GM19328 (cell line): ENCODE measurements around the gene TSPEAR.
"Not testable (repeated sequence)": the region's sequence is repeated elsewhere in the genome, so short reads cannot be mapped to it uniquely, and the experiment has no call there.

Experiments
- ATAC-seq: cut with Tn5 transposase; IDR thresholded peaks from one replicate; pipeline ENCODE4 v1.9.1; 2021; ENCODE audit warnings: mild to moderate bottlenecking, moderate library complexity; ENCODE audit not compliant: unreplicated experiment

Gene TSPEAR

DNA sequence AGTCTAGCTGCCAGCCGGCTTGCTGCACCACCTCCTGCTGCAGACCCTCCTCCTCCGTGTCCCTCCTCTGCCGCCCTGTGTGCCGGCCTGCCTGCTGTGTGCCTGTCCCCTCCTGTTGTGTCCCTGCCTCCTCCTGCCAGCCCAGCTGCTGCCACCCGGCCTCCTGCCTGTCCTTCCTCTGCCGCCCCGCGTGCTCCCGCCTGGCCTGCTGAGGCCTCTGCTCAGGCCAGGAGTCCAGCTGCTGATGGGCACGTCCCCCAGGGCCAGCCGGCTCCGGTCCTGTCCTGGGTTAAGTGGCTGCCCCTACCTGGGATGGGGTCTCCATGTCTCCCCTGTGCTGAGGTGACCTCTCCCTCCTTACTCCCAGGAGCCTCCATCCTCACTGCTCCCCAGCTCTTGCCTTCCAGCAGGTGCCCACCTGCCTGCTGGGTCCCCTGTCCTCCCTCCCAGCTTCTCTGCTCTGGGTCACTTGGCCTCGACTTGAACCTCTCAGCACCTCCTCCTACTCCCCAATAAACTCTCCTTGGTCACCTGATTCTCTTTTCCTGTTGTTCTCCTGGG is 98.6 kb downstream of the TSPEAR start:
- no peak for ATAC-seq

DNA sequence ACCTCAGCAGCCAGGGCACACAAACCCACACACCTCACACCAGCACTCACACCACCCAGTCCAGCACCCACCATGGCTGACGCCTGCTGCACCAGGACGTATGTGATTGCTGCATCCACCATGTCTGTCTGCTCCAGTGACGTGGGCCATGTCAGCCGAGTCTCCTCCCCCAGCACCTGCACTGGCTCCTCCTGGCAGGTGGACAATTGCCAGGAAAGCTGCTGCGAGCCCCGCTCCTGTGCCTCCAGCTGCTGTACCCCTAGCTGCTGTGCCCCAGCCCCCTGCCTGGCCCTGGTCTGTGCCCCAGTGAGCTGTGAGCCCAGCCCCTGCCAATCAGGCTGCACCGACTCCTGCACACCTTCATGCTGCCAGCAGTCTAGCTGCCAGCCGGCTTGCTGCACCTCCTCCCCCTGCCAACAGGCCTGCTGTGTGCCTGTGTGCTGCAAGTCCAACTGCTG is 99.3 kb downstream of the TSPEAR start, which contains the start of gene KRTAP10-8:
KRTAP10-8 (plus strand) TSS at position 51 of the 458 bp plus-strand sequence; CDS start at position 73, 22 bp downstream.
- no peak for ATAC-seq

DNA sequence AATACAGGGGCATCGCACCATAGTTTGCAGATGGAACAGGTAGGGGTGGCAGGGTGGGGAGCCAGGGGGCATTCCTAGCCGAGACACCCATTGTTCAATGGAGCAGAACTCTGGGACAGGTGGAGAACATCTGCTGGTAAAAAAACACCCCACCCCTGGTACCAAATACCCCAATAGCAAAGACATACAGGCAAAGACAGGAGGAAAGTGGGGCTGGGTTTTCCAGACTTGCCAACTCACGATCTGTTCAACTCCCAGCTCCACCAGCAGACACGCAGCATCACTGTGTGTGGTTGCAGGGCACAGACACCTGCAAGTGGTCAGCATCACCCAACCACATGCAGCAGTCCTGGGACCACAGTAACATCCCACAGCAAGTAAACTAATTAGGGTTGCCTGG is 99.8 kb downstream of the TSPEAR start:
- no peak for ATAC-seq

DNA sequence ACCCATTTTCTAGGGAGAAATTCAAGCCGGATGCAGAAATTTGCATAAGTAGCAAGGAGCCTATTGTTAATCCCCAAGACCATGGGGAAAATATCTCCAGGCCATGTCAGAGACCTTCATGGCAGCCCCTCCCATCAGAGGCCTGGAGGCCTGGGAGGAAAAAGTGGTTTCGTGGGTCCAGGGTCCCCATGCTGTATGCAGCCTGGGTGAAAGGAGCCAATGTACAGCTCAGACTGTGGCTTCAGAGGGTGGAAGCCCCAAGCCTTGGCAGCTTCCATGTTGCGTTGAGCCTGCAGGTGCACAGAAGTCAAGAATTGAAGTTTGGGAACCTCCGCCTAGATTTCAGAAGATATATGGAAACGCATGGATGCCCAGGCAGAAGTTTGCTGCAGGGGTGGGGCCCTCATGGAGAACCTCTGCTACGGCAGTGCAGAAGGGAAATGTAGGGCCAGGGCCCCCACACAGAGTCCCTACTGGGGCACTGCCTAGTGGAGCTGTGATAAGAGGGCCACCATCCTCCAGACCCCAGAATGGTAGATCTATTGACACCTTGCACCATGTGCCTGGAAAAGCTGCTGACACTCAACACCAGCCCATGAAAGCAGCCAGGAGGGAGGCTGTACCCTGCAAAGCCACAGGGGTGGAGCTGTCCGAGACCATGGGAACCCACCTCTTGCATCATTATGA is 101.1 kb downstream of the TSPEAR start:
- not testable (repeated sequence) for ATAC-seq

DNA sequence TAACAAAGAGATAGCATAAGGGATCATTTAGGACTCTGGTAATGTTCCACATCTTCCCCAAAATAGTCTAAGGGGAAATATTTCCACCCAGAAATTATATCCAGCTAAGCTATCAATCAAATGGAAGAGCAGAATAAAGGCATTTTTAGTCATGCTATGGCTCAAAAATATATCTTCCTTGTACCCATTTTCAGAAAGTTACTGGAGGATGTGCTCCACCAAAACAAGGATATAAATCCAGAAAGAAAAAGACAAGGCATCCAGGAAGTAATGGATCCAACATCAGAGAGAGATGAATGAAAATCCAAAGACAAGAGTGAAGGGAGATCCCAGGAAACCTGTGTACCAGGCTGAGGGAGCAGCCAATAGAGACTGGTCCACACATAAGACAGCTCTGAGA is 102.2 kb downstream of the TSPEAR start:
- no peak for ATAC-seq

DNA sequence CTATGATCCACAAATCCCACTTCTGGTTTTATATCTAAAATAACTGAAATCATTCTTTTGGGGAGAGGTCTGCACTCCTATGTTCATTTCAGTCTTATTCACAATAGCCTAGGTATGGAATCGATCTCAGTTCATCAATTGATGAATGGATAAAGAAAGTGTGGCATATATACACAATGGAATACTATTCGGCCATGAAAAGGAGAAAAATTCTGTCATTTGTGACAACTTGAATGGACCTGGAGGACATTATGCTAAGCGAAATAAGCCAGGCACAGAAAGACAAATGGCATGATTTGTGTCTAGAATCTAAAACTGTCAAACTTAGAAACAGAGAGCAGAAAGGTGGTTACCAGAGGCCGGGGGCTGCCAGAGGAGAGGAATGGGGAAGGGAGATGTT is 104.9 kb downstream of the TSPEAR start:
- no peak for ATAC-seq

DNA sequence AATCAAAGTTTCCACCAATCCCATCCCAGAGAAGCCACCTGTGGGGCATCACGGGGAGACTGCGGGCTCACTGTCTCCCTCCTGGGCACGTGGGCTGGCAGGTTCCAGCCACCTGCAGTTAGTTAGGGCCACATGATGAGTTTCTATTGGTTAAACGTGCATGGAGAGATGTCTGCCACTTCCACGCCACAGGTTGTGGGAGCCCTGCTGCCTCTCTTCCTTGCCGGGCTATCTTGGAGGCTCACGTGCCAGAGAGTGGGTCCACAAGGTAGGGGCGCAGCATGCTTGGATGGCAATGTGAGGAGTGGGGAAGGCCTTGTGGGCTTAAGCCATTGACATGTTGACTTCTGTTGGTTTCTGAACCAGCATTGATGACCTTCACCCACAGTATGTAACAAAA is 107.5 kb downstream of the TSPEAR start:
- no peak for ATAC-seq

DNA sequence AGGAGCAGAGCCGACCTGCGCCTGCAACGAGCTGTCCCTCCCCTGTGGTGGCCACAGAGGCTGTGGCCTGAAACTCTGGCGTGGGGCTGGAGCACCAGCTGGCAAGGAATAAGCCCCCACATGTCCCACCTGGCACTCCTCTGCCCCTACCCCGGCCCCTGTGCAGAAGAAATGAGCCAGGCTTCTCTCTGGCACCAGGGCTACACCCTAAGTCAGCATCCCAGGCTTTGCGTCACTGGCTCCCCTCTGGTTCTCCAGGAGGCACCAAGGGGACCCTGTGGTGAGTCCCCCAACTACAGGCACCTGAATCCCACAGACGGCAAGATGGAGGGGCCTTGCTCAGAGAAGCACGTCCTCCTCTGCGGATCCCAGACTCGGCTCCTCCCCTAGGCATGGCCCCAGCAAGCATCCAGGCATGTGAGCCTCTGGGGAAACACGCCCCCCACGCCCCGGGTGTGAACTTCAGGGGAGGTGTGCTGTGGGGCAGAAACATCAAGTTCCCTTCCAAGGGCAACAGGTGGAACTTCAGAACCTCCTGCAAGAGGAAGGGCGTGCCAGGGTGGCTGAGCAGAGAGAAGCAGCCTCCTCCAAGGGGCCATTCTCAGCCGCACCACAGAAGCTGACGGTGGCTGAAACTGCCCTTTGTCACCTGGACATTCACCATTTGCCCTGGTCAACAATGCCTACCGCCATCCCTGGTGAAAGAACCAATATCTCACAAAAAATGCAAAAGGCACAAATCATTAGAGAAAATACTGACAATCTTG is 108.1 kb downstream of the TSPEAR start:
- ATAC-seq, result no peak

DNA sequence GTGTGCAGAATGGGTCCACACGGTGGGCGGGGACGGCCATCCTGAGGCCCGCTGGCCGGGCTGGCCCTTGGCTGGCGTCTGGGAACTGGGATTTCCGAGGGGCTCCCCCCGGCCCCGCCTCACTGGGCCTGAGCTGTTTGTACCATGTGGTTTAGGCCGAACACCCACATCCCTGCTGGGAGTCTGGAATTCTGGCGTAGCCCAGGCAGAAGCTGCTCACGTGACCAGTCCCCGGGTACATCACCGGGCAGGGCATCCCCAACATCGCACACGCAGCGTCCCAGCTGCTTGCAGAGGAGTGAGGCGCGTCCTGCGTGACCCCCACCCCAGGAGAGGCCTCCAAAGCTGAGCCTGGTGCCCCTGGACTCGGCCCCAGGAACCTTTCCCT is 108.9 kb downstream of the TSPEAR start:
- ATAC-seq, result no peak

DNA sequence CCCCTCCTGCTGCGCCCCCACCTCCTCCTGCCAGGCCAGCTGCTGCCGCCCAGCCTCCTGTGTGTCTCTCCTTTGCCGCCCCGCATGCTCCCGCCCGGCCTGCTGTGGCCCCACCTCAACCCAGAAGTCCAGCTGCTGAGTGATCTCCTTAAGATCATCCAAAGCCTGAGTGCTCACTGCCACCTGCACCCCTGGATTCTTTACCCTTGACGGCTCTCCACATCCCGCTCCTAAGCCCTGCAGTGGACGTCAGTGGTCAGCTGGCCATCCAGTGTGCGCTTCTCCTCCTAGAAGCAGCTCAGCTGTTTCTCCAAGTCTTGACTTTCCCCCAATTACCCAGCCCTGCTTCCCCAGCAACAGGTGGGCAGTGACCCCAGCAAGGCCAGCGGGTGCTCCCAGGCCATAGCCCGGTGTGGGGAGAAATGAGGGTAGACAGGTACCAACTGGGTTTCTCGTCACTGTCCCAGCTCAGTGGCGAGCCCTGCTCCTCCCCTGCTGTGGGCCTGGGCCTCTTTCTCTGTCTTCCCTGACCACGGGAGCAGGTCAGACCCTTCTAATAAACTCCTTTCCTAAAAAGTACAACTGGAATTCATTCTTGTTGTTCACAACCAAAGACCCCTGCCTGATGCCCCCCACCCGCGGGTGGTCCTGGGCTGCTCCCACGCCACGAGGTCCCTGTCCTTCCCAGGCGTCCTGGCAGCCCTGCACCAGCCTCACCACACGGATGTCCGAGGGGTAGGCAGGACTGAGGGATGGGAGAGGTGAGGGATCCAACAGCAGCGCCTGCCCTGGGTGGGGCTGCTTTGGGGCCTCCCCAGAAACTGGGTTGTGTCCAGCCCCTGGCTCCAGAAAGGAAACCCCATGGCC is 109.5 kb downstream of the TSPEAR start:
- ATAC-seq, result no peak

DNA sequence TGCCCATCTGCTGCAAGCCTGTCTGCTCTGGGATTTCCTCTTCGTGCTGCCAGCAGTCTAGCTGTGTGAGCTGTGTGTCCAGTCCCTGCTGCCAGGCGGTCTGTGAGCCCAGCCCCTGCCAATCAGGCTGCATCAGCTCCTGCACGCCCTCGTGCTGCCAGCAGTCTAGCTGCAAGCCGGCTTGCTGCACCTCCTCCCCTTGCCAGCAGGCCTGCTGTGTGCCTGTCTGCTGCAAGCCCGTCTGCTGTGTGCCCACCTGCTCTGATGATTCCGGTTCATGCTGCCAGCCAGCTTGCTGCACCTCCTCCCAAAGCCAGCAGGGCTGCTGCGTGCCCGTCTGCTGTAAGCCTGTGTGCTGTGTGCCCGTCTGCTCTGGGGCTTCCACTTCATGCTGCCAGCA is 110.3 kb downstream of the TSPEAR start:
- not testable (repeated sequence) for ATAC-seq

DNA sequence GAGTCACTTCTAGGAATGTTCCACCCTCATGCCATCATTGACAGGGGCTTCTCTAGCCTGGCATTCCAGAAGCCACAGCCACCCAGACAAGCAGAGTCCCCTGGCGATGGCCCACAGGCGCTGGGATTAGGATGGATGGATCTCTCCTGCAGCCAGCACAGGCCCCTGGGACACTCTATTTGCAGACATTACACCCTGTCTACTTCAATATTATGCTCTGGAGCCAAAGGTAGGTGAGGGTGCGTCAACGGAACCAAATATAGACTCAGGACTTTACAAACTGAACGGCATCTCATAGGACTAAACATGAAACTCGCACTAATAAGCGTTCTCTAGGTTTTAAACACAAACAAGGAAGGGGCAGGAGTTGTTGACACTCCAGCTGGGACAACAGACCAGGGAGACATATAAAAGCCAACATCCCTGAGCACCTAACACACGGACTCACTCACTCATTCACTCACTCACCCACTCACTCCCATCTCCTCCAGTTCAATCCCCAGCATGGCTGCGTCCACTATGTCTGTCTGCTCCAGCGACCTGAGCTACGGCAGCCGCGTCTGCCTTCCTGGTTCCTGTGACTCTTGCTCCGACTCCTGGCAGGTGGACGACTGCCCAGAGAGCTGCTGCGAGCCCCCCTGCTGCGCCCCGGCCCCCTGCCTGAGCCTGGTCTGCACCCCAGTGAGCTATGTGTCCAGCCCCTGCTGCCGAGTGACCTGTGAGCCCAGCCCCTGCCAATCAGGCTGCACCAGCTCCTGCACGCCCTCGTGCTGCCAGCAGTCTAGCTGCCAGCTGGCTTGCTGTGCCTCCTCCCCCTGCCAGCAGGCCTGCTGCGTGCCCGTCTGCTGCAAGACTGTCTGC is 111.0 kb downstream of the TSPEAR start, which contains the start of gene KRTAP10-7:
KRTAP10-7 (plus strand) TSS at position 480 of the 861 bp plus-strand sequence; CDS start at position 505, 25 bp downstream.
- ATAC-seq, result not testable (repeated sequence)

DNA sequence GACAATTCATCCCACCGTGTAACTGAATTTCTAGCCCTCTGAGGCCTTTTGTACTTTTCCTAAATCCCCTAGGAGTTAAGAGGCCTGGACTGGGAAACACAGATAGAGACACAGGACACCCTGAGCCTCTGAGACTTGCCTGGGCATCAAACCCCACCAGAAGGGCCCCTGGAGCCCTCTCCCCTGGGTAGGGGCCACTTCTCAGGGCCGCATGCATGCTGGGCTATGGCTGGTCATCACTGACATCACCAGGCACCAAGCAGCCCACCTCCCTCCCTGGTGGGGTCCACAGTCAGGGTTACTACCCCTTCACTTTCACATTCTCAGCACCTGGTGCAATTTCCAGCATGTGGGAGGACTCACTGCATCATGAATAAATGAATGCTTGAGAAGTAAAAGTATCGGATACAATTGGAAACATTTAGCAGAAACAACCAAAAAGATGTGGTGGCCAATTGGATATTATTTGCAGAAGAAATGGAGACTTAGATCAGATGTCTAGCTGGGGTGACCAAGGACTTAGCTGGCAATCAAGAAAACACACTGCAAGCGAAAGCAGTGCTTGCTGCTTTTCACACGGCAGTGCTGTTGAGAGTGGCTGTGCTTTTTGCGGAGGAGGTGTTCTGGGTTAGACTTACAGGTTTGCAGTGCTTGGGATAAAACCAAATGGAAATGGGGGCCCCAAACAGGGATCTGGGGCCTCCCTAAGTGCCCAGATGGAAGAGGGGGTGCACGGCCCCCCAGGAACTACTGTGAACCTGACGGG is 111.9 kb downstream of the TSPEAR start:
- no peak for ATAC-seq

DNA sequence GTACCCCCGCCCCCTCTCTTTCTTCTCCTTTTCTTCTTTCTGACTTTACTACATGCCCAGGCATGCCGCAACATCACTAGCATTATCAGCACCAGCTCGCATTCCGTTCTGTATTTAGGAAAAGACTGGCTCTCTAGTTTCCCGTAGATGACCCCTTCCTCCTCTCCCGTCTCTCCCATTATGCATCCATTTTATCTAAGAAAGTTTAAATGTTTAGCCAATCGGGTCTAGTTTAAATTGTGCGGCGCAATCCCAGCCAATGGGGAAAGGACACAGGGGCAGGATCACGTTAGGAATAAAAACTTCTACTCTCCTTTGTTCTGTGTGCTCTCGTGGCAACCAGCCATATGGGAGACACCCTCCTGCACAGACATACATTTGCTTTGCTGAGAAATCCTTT is 113.3 kb downstream of the TSPEAR start:
- no peak for ATAC-seq

DNA sequence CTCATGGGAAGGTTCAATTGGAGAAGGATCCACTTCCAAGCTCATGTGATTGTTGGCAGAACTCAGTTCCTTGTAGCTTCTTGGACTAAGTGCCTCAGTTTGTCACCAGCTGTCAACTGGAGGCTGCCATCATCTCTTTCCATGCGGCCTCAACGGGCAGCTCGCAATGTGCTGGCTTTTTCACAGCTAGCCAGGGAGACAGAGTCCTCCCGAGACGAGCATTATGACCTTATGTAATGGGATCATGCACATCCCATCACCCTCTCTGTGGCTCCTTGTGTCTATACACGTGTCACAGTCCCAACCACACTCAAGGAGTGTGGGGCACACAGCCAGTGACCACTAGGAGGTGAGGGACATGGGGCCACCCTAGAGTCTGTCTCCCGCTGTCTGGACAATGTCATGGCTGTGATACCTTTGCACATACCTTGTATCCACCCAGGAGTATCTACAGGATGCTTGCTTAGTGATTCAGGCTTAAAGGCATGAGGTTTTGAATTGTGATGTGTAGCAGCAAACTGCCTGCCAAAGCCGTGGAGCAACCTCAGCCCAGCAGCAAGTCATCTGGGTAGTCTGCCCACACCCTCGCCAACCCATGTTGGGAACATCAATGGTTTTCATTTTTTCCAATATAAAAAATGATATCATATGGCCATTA is 115.2 kb downstream of the TSPEAR start:
- ATAC-seq, result no peak

DNA sequence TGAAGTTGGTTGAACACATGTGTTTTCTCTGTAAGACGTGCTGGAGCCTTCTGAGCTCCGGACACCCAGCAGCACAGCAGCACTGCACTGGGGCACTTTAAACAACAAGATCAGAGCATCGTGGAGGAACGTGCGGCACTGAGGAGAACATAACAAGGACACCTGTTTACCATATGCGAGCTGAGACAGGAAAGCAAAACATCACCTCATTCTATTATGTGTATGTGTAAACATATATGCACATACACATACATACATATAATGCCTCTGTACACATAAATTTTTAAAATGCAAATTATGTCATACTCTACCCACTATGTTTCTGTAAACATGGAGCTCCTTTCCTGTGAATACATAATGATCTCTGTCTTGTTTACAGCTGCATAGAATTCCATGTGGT is 115.8 kb downstream of the TSPEAR start:
- ATAC-seq, result no peak

DNA sequence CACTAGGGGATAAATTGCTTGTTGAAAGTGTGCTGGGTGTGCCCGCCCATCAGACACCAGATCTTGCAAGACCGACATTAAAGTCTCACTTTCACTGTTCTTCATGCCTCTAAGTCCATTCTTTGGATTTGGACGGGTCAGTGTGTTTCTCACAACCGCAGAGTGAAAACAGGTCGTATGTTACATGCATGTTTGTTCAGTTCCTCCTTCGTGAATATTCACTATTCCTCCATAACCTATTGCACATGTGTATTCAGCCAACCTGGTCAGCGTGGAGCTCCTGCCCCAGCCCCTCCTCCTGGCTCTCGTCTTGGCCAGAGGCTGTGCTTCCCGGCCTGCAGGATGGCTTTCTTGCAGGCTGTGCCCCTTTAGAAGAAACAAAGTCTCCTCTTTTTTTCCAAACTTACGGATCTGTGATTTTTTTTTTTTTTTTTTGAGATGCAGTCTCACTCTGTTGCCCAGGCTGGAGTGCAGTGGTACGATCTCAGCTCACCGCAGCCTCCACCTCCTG is 116.9 kb downstream of the TSPEAR start:
- no peak for ATAC-seq

DNA sequence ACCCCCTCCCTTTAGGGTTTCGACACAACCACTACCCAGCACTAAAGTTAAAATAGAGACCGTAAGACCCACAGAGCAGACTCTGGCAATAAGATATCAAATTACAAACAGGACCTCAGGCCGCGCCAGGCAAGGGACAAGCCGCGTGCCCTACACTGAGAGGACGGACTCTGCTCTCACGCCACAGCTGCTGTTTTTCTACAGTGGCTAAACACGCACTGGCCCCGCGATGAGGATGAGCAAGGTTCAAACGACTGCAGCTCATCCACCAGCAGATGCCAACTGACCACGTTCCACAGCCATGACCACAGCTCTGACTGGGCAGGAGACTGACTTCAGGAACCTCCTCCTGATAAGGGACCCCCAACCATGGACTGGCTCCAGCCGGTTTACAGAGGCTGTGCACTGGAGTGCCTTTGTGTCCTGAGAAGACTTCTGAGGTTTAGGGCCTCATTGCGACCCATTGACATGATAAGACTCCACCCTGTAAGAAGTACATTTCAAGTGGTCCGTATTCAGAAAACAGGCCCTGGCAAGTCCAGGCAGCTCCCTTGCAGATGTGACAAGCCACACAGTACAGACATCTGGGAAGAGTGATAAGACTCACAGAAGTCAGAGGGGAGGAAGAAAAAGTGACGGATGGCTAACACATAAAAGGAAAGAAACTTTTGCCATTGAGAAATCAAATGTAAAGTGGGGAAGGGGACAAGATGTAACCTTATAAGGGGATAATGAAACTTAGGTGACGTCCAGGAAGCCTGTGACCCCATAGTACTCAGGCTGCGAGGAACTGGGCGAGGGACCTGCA is 117.6 kb downstream of the TSPEAR start:
- ATAC-seq, result no peak
